ACC112 (cell line): Measurements from ENCODE around the gene ECM1.

Experiments used
- H2AFZ ChIP-seq: fragments of 200-600 bp; sonication (generic); one replicate; pipeline ENCODE4 v1.6.0; 2017; ENCODE audit warnings: antibody characterized with exemption, low read length; ENCODE audit not compliant: unreplicated experiment
- H3K27ac ChIP-seq: fragments of 200-600 bp; sonication (generic); 2 replicates; pipeline ENCODE4 v1.5.1; 2014; ENCODE audit warnings: low read depth, mild to moderate bottlenecking, antibody characterized with exemption, low read length, moderate library complexity
- H3K27me3 ChIP-seq: fragments of 200-600 bp; sonication (generic); 2 replicates; pipeline ENCODE4 v1.6.1; 2014; ENCODE audit warnings: mild to moderate bottlenecking, antibody characterized with exemption, low read length, moderate library complexity, mixed read lengths; ENCODE audit not compliant: insufficient read depth
- H3K36me3 ChIP-seq: fragments of 200-600 bp; sonication (generic); 2 replicates; pipeline ENCODE4 v1.6.1; 2016; ENCODE audit warnings: mild to moderate bottlenecking, antibody characterized with exemption, low read length, moderate library complexity, mixed read lengths; ENCODE audit not compliant: insufficient read depth
- H3K4me1 ChIP-seq: fragments of 200-600 bp; sonication (generic); one replicate; pipeline ENCODE4 v1.6.1; 2016; ENCODE audit warnings: low read length, mixed read lengths; ENCODE audit not compliant: insufficient read depth, unreplicated experiment, control insufficient read depth
- H3K4me3 ChIP-seq: fragments of 200-600 bp; sonication (generic); 2 replicates; pipeline ENCODE4 v1.5.1; 2014; ENCODE audit warnings: mild to moderate bottlenecking, low read depth, low read length
- H3K79me2 ChIP-seq: fragments of 200-600 bp; sonication (generic); one replicate; pipeline ENCODE4 v1.6.0; 2016; ENCODE audit warnings: low read length; ENCODE audit not compliant: control insufficient read depth, unreplicated experiment, insufficient read depth

Gene ECM1

GRCh38 chr1:150507912-150508864 lies at the start of gene ECM1:
TSS of gene ECM1 (plus strand) at chr1:150508109. CDS start at chr1:150508210, 101 bp downstream.
- H3K79me2 ChIP-seq, result peaks cover 7% of the 10 kb centered on the region
- no peaks in the 10 kb centered on the region for H3K36me3 ChIP-seq
- H3K27ac ChIP-seq, result peak within 1 kb of the TSS; percentile 56
- no peaks in the 10 kb centered on the region for H3K27me3 ChIP-seq
- no peak within 1 kb of the TSS for H2AFZ ChIP-seq
- H3K4me1 ChIP-seq, result peaks cover 21% of the 10 kb centered on the region
- H3K4me3 ChIP-seq, result peak within 1 kb of the TSS; percentile 76

- Histone ChIP-seq H3K36me3 (peaks cover 5% of the 10 kb centered on the region), H3K4me1 (no peaks in the 10 kb centered on the region), H3K79me2 (no peaks in the 10 kb centered on the region), H3K4me3 (no peak overlapping the region), H3K27ac (no peak overlapping the region), H2AFZ (no peak overlapping the region), H3K27me3 (no peaks in the 10 kb centered on the region)
Measured at GRCh38 chr1:150464422-150464826, 43.5 kb upstream of the ECM1 start.

GRCh38 chr1:150466964-150467363 lies 40.9 kb upstream of the ECM1 start:
- Histone ChIP-seq H3K36me3 (peaks cover 17% of the 10 kb centered on the region; the same call in 1 of the 2 replicates), H3K27ac (no peak overlapping the region), H3K27me3 (no peaks in the 10 kb centered on the region), H2AFZ (no peak overlapping the region), H3K4me1 (no peaks in the 10 kb centered on the region), H3K79me2 (no peaks in the 10 kb centered on the region), H3K4me3 (no peak overlapping the region)

- peaks cover 17% of the 10 kb centered on the region; the same call in 1 of the 2 replicates for H3K36me3 ChIP-seq
- no peak overlapping the region for H2AFZ ChIP-seq
- no peaks in the 10 kb centered on the region for H3K27me3 ChIP-seq
- H3K4me1 ChIP-seq, result no peaks in the 10 kb centered on the region
- H3K4me3 ChIP-seq, result no peak overlapping the region
- H3K79me2 ChIP-seq, result no peaks in the 10 kb centered on the region
- no peak overlapping the region for H3K27ac ChIP-seq
Measured at GRCh38 chr1:150469291-150469690, 38.6 kb upstream of the ECM1 start.

- Histone ChIP-seq H3K4me3 (no peak overlapping the region), H3K27ac (no peak overlapping the region), H2AFZ (no peak overlapping the region), H3K4me1 (peaks cover 13% of the 10 kb centered on the region), H3K36me3 (peaks cover 12% of the 10 kb centered on the region; the same call in 1 of the 2 replicates), H3K27me3 (no peaks in the 10 kb centered on the region), H3K79me2 (no peaks in the 10 kb centered on the region)
Measured at GRCh38 chr1:150472601-150473200, 35.2 kb upstream of the ECM1 start.

GRCh38 chr1:150473659-150474058 lies 34.2 kb upstream of the ECM1 start:
- H3K27me3 ChIP-seq, result no peaks in the 10 kb centered on the region

GRCh38 chr1:150474869-150475268 lies 33.0 kb upstream of the ECM1 start:
- no peaks in the 10 kb centered on the region for H3K79me2 ChIP-seq
- no peak overlapping the region for H2AFZ ChIP-seq
- no peak overlapping the region for H3K4me3 ChIP-seq
- peaks cover 12% of the 10 kb centered on the region; the same call in 1 of the 2 replicates for H3K36me3 ChIP-seq
- no peaks in the 10 kb centered on the region for H3K27me3 ChIP-seq
- peaks cover 20% of the 10 kb centered on the region for H3K4me1 ChIP-seq
- no peak overlapping the region for H3K27ac ChIP-seq

More at GRCh38 chr1:150473659-150474058, 34.2 kb upstream of the ECM1 start:
- Histone ChIP-seq H3K4me3 (no peak overlapping the region), H3K79me2 (no peaks in the 10 kb centered on the region), H3K36me3 (peaks cover 12% of the 10 kb centered on the region; the same call in 1 of the 2 replicates), H3K27ac (no peak overlapping the region), H2AFZ (no peak overlapping the region), H3K4me1 (peaks cover 20% of the 10 kb centered on the region)

- no peaks in the 10 kb centered on the region for H3K79me2 ChIP-seq
- H3K4me3 ChIP-seq, result no peak overlapping the region
- no peaks in the 10 kb centered on the region for H3K36me3 ChIP-seq
- H3K4me1 ChIP-seq, result peaks cover 20% of the 10 kb centered on the region
- H2AFZ ChIP-seq, result no peak overlapping the region
- no peak overlapping the region for H3K27ac ChIP-seq
- H3K27me3 ChIP-seq, result no peaks in the 10 kb centered on the region
Measured at GRCh38 chr1:150476754-150477153, 31.2 kb upstream of the ECM1 start.

GRCh38 chr1:150477320-150477719 lies 30.6 kb upstream of the ECM1 start:
- no peak overlapping the region for H3K4me3 ChIP-seq
- H3K27me3 ChIP-seq, result no peaks in the 10 kb centered on the region
- H3K36me3 ChIP-seq, result no peaks in the 10 kb centered on the region
- no peak overlapping the region for H3K27ac ChIP-seq
- H3K79me2 ChIP-seq, result no peaks in the 10 kb centered on the region
- peaks cover 20% of the 10 kb centered on the region for H3K4me1 ChIP-seq
- no peak overlapping the region for H2AFZ ChIP-seq

GRCh38 chr1:150477733-150478132 lies 30.2 kb upstream of the ECM1 start:
- Histone ChIP-seq H3K27me3 (no peaks in the 10 kb centered on the region), H2AFZ (no peak overlapping the region), H3K4me3 (no peak overlapping the region), H3K36me3 (no peaks in the 10 kb centered on the region), H3K4me1 (peaks cover 20% of the 10 kb centered on the region), H3K27ac (no peak overlapping the region), H3K79me2 (no peaks in the 10 kb centered on the region)
